AG10803 (cell line): ENCODE data around the gene BNC2.

Experiments used
- DNase-seq: peaks from one replicate; pipeline ENCODE4 v3.0.0; 2010; ENCODE audit warnings: low read depth
- H3K4me3 ChIP-seq: 2 replicates; pipeline ENCODE4 v1.5.1; 2011; ENCODE audit warnings: mild to moderate bottlenecking, low read length, control low read depth
- CTCF ChIP-seq: conservative IDR thresholded peaks from 2 replicates; pipeline ENCODE4 v1.5.1; 2011; ENCODE audit warnings: mild to moderate bottlenecking, low read length, control low read depth, inconsistent platforms

The BNC2 gene

GRCh38 chr9:16401701-16402100 is 468.8 kb downstream of the BNC2 start:
- no peak for DNase-seq
- no peak for TF ChIP-seq CTCF
- H3K4me3 ChIP-seq: no peak overlapping the region

- no peak for DNase-seq
Observed at GRCh38 chr9:16398691-16399090, 471.8 kb downstream of the BNC2 start.

GRCh38 chr9:16396389-16396788 is 474.1 kb downstream of the BNC2 start:
- no peak for TF ChIP-seq CTCF
- DNase-seq: peak; percentile 19
- no peak overlapping the region for H3K4me3 ChIP-seq

More at GRCh38 chr9:16398691-16399090, 471.8 kb downstream of the BNC2 start:
- H3K4me3 ChIP-seq: no peak overlapping the region
- no peak for TF ChIP-seq CTCF

GRCh38 chr9:16391369-16391768 is 479.1 kb downstream of the BNC2 start:
- TF ChIP-seq CTCF: no peak
- no peak for DNase-seq

GRCh38 chr9:16387382-16387781 is 483.1 kb downstream of the BNC2 start:
- H3K4me3 ChIP-seq: no peak overlapping the region
- no peak for TF ChIP-seq CTCF

More at GRCh38 chr9:16391369-16391768, 479.1 kb downstream of the BNC2 start:
- H3K4me3 ChIP-seq: no peak overlapping the region

GRCh38 chr9:16386827-16387077 is 483.7 kb downstream of the BNC2 start:
- TF ChIP-seq CTCF: no peak
- DNase-seq: no peak
- H3K4me3 ChIP-seq: no peak overlapping the region

More at GRCh38 chr9:16387382-16387781, 483.1 kb downstream of the BNC2 start:
- no peak for DNase-seq

GRCh38 chr9:16386007-16386826 is 484.3 kb downstream of the BNC2 start:
- TF ChIP-seq CTCF: no peak
- peak; percentile 85 for DNase-seq
- H3K4me3 ChIP-seq: no peak overlapping the region
